Activated CD4-positive, alpha-beta T cell treated with anti-CD3 and anti-CD28 coated beads for 4 hours (primary cell): ENCODE measurements around the gene GCNT1.
"Not testable (repeated sequence)": the region's sequence is repeated elsewhere in the genome, so short reads cannot be mapped to it uniquely, and the experiment has no call there.

Source experiments
- DNase-seq, 2 donors: peaks; one replicate each; pipeline ENCODE4 v3.0.0-alpha.2; 2020

GCNT1 gene

DNA sequence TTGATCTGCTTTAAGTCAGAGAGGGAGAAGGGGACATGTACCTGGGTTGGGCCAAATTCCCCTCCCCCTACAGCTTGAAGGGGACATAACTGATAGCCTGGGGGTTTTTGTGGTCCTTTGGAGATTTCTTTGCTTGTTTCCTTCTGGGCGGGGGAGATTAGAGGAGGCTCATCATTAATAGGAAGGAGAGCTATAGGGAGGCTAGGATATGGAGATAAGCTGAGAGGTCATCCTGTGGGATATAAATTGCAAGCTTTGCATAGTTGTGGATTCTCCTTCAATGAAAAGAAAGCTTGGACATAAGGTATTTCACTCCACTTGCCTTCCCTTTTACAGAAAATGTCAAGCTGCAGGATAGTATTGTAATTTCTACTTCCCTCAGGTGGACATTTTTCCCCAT is 34.5 kb downstream of the GCNT1 start:
- DNase-seq: not testable (repeated sequence)

GRCh38 chr9:76500061-76500460 is 41.1 kb downstream of the GCNT1 start:
- no peak for DNase-seq

GRCh38 chr9:76502746-76503145 is 43.8 kb downstream of the GCNT1 start:
- no peak for DNase-seq

GRCh38 chr9:76510041-76510440 is 51.1 kb downstream of the GCNT1 start:
- no peak for DNase-seq

DNA sequence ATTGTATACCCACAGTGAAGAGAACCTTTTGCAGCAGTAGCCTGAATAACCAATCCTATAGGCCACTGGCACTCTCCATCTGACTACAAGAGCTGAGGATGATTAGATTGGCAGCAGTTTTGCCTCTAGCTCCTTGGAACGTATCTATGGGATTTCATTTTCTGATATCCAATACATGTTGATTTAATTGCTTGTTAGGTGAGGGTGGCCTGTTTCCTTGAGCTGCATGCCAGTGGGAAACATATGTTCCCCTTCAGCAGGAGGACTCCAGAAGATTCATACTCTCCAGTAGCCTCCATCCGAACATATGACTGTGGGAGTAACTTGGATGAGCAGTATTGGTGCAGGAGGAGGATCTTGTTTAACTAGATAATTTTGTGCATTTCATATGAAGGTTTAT is 51.5 kb downstream of the GCNT1 start:
- DNase-seq: no peak

DNA sequence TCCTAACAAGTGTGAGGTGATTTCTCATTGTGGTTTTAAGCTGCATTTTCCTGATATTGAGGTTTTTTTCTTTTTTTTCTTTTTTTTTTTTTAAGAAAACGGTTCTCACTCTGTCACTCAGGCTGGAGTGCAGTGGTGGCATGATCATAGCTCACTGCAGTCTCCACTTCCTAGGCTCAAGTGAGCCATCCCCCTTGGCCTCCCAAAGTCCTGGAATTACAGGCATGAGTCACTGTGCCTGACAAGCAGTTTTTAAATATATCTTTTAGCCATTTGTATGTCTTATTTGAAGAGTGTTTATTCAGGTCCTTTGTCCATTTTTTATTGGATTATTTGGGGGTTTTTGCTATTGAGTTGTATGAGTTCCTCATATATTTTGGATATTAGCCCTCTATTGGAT is 53.8 kb downstream of the GCNT1 start:
- DNase-seq: no peak

DNA sequence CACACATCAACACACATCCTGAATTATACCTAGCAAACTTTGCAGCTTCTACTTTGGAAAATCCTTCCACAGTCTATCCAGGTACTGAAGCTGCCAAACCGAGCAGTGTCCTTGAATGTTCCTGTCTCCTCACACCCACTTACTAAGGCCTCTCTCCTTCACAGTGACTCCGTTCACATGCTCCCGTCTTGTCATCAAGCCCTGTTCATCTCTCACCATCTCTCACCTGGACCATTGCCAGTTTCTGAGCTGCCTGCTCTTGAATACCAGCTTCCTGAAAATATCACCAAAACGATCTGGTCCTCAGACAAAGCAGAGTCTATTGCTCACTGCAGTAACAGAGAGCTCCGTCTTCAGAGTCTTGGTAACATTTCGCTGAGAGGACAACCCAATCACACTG is 57.4 kb downstream of the GCNT1 start:
- DNase-seq: no peak

- DNase-seq: no peak
Measured at GRCh38 chr9:76516871-76517270, 57.9 kb downstream of the GCNT1 start.

GRCh38 chr9:76519075-76519835 is 60.3 kb downstream of the GCNT1 start:
- no peak for DNase-seq

DNA sequence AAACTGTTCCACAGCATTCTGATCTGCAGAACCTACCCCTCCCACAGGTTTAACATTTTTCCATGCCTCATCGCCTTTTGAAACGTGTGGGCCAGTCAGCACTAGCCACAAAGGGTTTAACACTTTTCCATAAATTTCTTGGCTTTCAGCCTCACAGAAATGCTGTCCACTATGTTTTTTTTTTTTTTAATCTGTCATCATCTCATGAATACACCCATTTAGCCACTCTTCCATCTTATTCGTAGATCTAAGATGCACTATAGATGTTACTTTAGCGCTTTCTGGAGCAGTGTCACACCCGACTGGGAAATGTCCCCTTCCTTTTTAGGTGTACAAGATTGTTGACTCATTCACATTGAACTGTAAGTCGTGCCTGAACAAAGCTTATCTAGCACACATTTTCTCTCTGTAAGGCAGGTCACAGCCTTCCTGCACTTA is 62.3 kb downstream of the GCNT1 start:
- DNase-seq: no peak

- no peak for DNase-seq
Measured at GRCh38 chr9:76521906-76522305, 62.9 kb downstream of the GCNT1 start.

GRCh38 chr9:76523617-76524200 is 64.7 kb downstream of the GCNT1 start:
- not testable (repeated sequence) for DNase-seq

DNA sequence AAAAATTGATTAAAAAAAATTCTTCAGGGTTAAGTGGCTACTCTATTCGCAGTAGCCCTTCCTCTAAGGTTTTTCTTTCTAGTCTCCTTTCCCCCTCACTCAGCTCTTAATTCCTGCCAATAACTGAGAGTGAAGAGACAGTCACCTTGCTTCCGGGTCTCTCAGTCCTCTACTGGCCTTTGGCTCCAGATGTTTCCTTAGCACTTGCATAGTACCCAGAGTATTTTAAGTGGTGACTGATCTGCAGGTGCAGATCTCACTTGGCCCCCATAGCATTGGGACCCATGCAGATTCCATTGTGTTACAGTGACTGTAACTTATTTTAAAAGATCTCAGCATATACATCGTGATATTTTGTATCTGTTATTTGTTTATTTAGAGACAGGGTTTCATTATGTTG is 66.2 kb downstream of the GCNT1 start:
- no peak for DNase-seq

GRCh38 chr9:76526026-76526425 is 67.0 kb downstream of the GCNT1 start:
- DNase-seq: no peak

- no peak for DNase-seq
Measured at GRCh38 chr9:76528056-76528455, 69.1 kb downstream of the GCNT1 start.

DNA sequence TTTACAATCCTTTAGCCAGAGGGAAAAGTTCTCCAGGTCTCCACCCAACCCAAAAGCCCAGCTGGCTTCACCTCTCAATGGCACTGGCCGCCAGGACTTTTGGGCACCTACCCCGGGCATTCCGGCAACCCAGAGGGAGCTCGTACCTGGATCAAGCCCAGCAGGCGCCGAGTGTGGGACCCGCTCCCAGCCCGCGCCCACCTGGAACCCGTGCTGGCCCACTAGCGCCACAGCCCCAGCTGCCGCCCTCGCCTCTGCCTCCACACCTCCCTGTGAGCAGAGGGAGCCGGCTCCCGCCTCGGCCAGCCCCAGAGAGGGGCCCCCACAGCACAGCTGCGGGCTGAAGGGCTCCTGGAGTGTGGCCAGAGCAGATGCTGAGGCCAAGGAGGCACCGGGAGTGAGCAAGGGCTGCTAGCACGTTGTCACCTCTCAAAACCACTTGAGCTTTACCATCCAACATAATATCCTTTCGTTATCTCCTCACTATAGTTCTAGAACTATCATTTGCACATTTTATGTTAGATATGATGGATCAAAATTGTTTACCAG is 69.7 kb downstream of the GCNT1 start:
- DNase-seq: no peak

- DNase-seq: no peak
Measured at GRCh38 chr9:76529653-76530052, 70.7 kb downstream of the GCNT1 start.

DNA sequence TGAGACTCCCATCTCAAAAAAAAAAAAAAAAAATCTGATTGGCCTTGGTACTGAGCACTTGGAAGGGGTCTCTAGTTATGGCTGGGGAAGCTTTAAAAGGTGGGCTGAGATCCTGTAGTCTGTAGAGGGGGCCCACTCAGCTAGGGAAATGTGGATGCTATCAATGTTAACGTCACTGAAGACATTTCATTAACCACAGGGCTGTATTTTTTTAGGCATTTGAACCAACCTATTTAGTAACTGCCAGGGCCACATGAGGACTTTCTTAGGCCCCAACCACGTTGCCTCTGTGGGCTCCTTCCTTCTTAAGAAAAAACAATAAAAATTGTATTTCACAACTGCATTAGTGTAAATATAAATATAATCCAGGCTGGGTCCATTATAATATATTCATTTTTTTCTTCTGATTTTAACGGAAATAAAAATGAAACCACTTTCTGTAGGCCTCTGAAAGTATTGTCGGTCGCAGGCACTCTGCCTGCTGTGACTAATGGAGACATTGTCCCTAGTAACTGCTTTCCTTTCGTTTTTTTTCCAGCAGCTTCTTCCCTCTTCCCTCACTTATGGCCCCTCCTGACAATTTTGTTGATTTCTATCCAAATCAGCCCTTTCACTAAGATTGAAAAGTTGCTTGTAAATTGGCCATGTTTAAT is 71.6 kb downstream of the GCNT1 start:
- DNase-seq: no peak

DNA sequence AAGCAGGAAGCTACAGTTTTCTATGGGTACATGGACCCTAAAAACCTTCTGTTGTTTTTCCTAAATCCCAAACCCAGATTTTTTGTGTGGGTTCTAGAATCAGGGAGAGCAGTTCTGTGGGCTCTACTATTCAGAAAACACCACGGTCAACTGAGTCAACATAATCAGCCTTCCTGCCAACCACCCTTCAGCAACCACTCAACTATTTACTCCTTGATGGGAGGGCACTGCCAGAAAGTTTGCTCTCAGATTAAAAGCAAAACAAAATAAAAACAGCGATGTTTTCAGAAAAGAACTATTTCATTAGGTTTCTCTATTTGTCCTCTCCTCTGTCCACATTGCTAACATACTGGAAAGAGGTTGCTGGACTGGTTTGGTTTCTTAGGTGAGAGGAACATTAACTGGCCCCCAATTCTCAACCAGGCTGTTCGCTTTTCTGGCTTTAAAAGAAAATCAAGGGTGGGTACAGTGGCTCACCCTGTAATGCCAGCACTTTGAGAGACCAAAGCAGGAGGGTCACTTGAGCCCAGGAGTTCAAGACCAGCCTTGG is 72.3 kb downstream of the GCNT1 start:
- no peak for DNase-seq

GRCh38 chr9:76532877-76533276 is 73.9 kb downstream of the GCNT1 start:
- not testable (repeated sequence) for DNase-seq

DNA sequence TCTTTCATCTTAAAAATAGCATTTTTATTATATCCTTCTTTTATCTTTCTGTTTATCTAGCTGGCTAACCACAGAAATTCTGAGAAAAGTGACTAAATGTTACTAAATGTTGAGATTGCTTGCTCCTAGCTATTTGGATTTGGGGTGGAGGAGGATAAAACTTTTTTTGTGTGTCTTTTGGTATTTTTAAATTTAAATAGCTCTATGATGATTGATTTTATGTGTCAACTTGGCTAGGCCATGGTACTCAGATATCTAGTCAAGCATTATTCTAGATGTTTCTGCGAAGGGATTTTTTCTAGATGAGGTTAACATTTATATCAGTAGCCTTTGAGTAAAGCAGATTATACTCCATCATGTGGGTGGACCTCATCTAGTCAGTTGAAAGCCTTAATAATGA is 75.0 kb downstream of the GCNT1 start:
- no peak for DNase-seq

DNA sequence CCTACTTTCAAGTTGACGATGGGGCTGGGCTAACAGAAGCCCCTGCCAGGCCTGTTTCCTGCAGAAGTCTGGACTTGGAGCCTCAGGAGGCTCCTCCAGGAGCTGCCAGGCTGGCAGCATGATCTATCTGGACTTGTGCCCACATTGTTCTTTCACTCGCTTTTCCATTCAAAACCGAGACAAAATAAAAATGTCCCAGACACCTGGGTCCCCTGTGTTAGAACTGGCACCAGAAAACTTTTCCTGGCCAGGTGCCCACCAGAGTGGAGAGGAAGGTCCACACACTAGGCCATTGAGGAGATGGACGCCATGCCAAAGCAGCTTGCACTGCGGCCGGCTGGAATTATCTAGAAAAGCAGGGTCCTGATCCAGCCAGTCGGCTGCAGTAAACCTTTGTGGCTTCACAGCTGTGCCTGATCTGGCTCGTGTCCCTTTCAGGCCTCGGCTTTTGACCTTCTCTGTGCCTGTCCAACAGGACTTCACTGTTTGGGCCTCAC is 78.2 kb downstream of the GCNT1 start:
- no peak for DNase-seq

DNA sequence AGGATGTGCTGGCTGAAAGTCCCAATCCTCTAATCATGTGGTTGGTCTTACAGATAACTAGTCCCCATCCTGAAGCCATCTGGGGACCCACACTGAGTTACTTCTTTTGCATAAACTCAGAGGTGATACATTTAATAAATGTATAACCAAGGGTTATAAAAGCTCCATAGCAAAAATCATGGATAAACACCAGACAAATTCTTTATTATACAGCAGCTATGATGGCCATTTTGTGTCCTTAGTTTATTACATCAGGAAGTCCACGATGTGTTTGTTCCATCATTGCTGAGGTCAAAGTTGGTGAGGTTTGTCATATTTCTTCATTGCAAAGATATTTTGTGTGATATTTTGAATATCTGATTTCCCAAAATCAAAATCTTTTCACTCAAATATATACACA is 80.2 kb downstream of the GCNT1 start:
- DNase-seq: no peak

DNA sequence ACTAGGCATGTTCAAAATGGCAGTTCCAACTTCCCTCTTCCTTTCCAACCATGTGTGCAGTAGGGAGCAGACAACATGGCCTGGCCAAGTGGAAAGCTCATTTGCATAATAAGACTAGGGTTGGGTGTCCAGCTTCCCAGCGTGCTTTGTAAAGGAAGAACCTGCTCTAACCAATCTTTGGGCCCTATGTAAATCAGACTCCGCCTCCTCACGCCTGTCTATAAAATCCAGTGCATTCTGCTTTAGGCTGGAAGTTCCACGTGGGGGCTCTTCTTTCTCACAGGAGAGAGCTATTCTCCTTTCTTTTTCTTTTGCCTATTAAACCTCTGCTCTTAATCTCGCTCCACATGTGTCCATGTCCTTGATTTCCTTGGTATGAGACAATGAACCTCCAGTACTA is 83.4 kb downstream of the GCNT1 start:
- no peak for DNase-seq
